Loucy (cell line): ENCODE measurements around the gene PHTF1.

Experiments
- H2AFZ ChIP-seq: fragments of 200-600 bp; sonication (generic); 2 replicates; pipeline ENCODE4 v1.6.0; 2016; ENCODE audit warnings: antibody characterized with exemption, mild to moderate bottlenecking, low read length, moderate library complexity
- H3F3A ChIP-seq: fragments of 200-600 bp; 2 replicates; pipeline ENCODE4 v1.6.0; 2016; ENCODE audit warnings: antibody characterized with exemption, low read depth, mild to moderate bottlenecking
- H3K27me3 ChIP-seq: fragments of 200-600 bp; sonication (generic); 2 replicates; pipeline ENCODE4 v1.6.1; 2014; ENCODE audit warnings: low read length, mild to moderate bottlenecking; ENCODE audit not compliant: insufficient read depth, poor library complexity, severe bottlenecking
- H3K36me3 ChIP-seq: fragments of 200-600 bp; sonication (generic); 2 replicates; pipeline ENCODE4 v1.6.1; 2016; ENCODE audit warnings: low read length; ENCODE audit not compliant: insufficient read depth
- H3K4me1 ChIP-seq: fragments of 200-600 bp; sonication (generic); 2 replicates; pipeline ENCODE4 v1.5.1; 2014; ENCODE audit warnings: low read length, mild to moderate bottlenecking; ENCODE audit not compliant: insufficient read depth, poor library complexity, severe bottlenecking
- H3K4me2 ChIP-seq: fragments of 200-600 bp; sonication (generic); 2 replicates; pipeline ENCODE4 v1.6.0; 2014; ENCODE audit warnings: antibody characterized with exemption, low read length, low read depth, mild to moderate bottlenecking; ENCODE audit not compliant: poor library complexity, severe bottlenecking
- H3K4me3 ChIP-seq: fragments of 200-600 bp; sonication (generic); 2 replicates; pipeline ENCODE4 v1.5.1; 2014; ENCODE audit warnings: low read length, mild to moderate bottlenecking, mixed read lengths; ENCODE audit not compliant: poor library complexity, severe bottlenecking
- H3K79me2 ChIP-seq: fragments of 200-600 bp; sonication (generic); 2 replicates; pipeline ENCODE4 v1.6.1; 2014; ENCODE audit warnings: low read length; ENCODE audit not compliant: insufficient read depth
- H3K9ac ChIP-seq: fragments of 200-600 bp; sonication (generic); 2 replicates; pipeline ENCODE4 v1.6.0; 2014; ENCODE audit warnings: mild to moderate bottlenecking, low read depth, low read length, moderate library complexity; ENCODE audit not compliant: poor library complexity, severe bottlenecking
- H3K9me2 ChIP-seq: fragments of 200-600 bp; sonication (generic); replicated peaks from 2 replicates; pipeline ENCODE4 v1.6.1; 2016; ENCODE audit warnings: low read depth, low read length, mixed read lengths
- H3K9me3 ChIP-seq: fragments of 200-600 bp; sonication (generic); 2 replicates; pipeline ENCODE4 v1.6.1; 2014; ENCODE audit warnings: mild to moderate bottlenecking, antibody characterized with exemption, low read length, low read depth; ENCODE audit not compliant: insufficient read depth
- H4K20me1 ChIP-seq: fragments of 200-600 bp; sonication (generic); 2 replicates; pipeline ENCODE4 v1.6.0; 2014; ENCODE audit warnings: antibody characterized with exemption, low read length, mild to moderate bottlenecking; ENCODE audit not compliant: insufficient read depth, poor library complexity, severe bottlenecking
- EZH2phosphoT487 ChIP-seq: fragments of 200-600 bp; IDR thresholded peaks from 2 replicates; pipeline ENCODE4 v1.6.1; 2018; ENCODE audit warnings: antibody characterized with exemption, mild to moderate bottlenecking, moderate library complexity, borderline replicate concordance
- TF ChIP-seq, protein P1 (sequence below): fragments of 200-600 bp; sonication (generic); conservative IDR thresholded peaks from 2 replicates; pipeline ENCODE4 v1.5.1; 2014; ENCODE audit warnings: mild to moderate bottlenecking, antibody characterized with exemption, low read length

The PHTF1 gene

DNA sequence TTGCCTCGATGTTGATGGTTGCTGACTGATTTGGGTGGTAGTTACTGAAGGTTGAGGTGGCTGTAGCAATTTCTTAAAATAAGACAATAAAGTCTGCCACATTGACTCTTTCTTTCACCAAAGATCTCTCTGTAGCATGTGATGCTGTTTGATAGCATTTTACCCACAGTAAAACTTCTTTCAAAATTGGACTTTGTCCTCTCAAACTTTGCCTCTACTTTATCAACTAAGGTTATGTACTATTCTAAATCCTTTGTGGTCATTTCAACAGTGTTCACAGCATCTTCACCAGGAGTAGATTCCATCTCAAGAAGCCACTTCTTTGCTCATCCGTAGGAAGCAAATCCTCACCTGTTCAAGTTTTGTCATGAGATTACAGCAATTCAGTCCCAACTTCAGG lies 93.2 kb downstream of the PHTF1 start:
- Histone ChIP-seq H3K9me3 (no peaks in the 10 kb centered on the region), H3K4me1 (no peaks in the 10 kb centered on the region), H3K9ac (no peak overlapping the region), H3K36me3 (no peaks in the 10 kb centered on the region), H2AFZ (no peak overlapping the region), H3K4me3 (no peak overlapping the region), H3K9me2 (no peaks in the 10 kb centered on the region), H3F3A (no peaks in the 10 kb centered on the region), H3K27me3 (no peaks in the 10 kb centered on the region), H4K20me1 (no peaks in the 10 kb centered on the region), H3K4me2 (no peak overlapping the region), H3K79me2 (no peaks in the 10 kb centered on the region)
- TF ChIP-seq, protein P1, sequence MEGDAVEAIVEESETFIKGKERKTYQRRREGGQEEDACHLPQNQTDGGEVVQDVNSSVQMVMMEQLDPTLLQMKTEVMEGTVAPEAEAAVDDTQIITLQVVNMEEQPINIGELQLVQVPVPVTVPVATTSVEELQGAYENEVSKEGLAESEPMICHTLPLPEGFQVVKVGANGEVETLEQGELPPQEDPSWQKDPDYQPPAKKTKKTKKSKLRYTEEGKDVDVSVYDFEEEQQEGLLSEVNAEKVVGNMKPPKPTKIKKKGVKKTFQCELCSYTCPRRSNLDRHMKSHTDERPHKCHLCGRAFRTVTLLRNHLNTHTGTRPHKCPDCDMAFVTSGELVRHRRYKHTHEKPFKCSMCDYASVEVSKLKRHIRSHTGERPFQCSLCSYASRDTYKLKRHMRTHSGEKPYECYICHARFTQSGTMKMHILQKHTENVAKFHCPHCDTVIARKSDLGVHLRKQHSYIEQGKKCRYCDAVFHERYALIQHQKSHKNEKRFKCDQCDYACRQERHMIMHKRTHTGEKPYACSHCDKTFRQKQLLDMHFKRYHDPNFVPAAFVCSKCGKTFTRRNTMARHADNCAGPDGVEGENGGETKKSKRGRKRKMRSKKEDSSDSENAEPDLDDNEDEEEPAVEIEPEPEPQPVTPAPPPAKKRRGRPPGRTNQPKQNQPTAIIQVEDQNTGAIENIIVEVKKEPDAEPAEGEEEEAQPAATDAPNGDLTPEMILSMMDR, result no peak
- no peak for TF ChIP-seq EZH2phosphoT487

DNA sequence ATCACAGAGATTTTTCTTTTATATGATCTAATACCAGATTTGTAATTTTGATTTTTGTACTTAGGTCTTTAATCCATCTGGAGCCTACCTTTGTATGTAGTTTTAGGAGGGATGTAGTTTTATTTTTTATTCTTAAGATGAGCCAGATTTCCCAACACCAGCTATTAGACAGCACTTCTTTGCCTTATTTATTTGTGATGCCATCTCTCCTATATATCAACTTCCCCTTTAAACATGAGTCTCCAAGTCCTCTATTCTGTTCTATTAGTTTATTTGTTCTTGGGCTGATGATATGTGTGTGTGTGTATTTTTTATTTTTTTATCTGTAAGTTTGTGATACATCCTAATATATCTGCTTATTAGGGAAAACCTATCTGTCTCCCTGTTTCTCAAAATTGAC lies 94.2 kb downstream of the PHTF1 start:
- TF ChIP-seq, protein P1, result no peak
- no peak for TF ChIP-seq EZH2phosphoT487
- Histone ChIP-seq H3K4me1 (no peaks in the 10 kb centered on the region), H3K36me3 (no peaks in the 10 kb centered on the region), H4K20me1 (no peaks in the 10 kb centered on the region), H3K9me2 (no peaks in the 10 kb centered on the region), H3F3A (no peaks in the 10 kb centered on the region), H3K9me3 (no peaks in the 10 kb centered on the region), H3K4me2 (no peak overlapping the region), H3K79me2 (no peaks in the 10 kb centered on the region), H3K4me3 (no peak overlapping the region), H3K27me3 (no peaks in the 10 kb centered on the region), H2AFZ (no peak overlapping the region), H3K9ac (no peak overlapping the region)

DNA sequence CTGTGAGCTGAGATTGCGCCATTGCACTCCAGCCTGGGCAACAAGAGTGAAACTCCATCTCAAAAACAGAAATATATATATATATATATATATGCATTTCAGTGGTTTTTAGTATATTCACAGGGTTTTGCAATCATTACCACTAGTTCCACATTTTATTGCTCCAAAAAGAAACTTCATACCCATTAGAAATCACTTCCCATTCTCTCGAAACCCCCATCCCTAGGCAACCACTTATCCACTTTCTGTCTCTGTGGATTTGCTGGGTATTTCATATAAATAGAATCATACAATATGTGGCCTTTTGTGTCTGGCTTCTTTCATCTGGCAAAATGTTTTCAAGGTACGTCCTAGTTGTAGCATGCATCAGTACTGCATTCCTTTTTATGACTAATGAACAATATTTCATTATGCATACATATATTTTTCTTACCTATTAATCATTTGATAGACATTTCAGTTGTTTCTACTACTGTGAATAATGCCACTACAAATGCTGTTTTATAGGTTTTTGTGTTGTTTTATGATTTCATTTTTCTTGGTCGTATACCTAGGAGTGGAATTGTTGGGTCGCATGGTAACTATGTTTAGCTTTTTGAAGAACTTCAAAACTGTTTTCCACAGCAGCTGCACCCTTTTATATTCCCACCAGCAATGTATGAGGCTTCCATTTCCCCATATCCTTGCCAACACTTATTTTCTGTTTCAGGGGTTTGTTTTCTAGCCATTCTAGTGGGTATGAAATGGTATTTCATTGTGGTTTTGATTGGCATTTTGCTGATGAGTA lies 95.9 kb downstream of the PHTF1 start:
- no peaks in the 10 kb centered on the region for H3K79me2 ChIP-seq
- H3K9ac ChIP-seq, result no peak overlapping the region
- no peaks in the 10 kb centered on the region for H3K9me2 ChIP-seq
- TF ChIP-seq, protein P1, result no peak
- no peak for TF ChIP-seq EZH2phosphoT487
- no peaks in the 10 kb centered on the region for H3K36me3 ChIP-seq
- no peaks in the 10 kb centered on the region for H3K9me3 ChIP-seq
- H3K27me3 ChIP-seq, result no peaks in the 10 kb centered on the region
- no peak overlapping the region for H2AFZ ChIP-seq
- no peaks in the 10 kb centered on the region for H3F3A ChIP-seq
- H3K4me3 ChIP-seq, result no peak overlapping the region
- H3K4me1 ChIP-seq, result no peaks in the 10 kb centered on the region
- no peaks in the 10 kb centered on the region for H4K20me1 ChIP-seq
- H3K4me2 ChIP-seq, result no peak overlapping the region
